Glomerular visceral epithelial cell (primary cell): ENCODE results near the gene LCP1.
A peak's percentile ranks its signal among the peaks of the same experiment; 100 is the strongest.

Source experiments
- DNase-seq: peaks from one replicate; pipeline ENCODE4 v3.0.0-alpha.2; 2016; ENCODE audit errors: extremely low spot score

The LCP1 gene

DNA sequence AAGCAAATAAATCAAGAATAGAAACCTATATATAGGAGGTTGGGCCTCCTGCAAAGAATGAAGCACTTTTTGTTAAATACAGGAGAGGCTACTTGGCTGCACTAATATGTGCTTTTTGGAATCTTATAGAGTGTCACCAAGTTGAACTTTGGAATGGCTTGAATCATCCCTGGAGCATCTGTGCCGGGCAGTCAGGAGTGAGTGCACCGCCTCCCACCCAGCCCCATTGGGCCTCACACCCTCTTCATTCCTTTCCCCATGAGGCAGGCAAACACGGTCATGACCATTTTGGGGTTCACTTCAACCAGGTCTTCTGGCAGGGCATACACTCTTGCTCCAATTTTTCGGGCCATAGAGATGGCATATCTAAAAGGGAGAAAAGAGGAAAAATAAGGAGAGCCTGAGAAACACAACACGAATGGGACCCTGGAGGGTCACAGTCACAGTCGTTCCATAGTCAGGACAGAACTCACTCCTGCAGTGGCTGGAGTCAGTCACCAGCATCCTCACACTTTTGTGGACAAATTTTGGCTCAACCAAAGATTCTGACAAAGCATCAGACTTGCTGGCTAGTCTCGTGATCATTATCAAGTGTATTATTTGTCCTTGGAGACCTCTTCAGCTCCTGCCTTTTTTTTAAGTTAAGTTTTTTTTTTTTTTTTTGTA is 54.5 kb downstream of the LCP1 start:
- no peak for DNase-seq

DNA sequence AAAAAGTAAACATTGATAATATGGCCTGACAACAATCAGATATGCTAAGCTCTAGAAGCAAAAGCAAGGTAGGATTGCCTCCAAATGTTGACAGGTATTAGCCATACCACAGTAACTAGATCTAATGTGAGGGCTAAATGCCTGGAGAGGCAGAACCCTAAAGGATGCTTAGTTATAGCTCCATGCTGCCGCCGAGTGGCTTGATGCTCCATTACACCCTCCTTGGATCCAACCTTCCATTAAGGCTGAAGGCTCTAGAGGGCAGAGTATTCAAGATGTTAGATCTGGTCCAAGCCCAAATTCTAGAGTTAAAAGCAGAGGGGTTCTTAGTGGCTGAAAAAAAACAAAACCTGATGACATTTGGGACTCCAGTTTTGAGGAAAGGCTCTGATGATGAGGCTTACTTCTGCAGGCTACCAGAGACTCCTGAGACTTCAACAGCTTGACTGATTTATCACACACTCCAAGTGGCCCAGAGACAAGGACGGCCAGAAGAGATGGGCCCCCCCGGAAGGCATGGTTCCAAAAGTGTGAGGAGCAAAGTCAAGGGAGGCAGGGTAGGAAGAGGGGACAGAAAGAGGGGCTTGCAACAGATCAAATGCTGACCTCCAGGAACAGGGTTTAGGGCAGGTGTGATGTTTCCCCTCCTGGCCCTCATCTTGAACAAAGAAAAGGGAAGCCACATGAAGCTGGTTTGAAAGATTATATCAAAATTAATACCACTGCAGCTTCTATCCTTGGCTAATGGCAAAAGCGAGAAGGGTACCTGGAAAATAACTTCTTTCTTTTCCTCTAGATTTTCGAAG is 55.2 kb downstream of the LCP1 start:
- peak; percentile 72 for DNase-seq

DNA sequence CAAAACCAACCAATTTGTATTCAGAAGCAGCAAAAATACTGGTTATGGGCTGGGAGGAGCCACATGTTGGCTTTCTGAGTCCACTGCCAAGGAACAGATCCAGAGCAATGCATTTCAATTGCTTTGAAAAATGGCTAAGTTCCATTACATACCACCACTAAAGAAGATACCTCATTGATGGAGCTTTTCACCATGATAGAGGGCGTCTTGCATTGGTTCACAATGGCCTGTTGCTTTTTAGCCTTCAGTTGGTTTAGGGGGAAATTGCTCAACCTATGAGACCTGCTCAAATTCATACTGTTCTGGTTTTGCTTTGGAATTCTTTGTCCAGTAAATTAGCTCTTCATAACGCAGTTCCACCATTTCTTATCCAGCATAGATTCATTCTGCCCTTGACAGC is 55.9 kb downstream of the LCP1 start:
- DNase-seq: no peak

DNA sequence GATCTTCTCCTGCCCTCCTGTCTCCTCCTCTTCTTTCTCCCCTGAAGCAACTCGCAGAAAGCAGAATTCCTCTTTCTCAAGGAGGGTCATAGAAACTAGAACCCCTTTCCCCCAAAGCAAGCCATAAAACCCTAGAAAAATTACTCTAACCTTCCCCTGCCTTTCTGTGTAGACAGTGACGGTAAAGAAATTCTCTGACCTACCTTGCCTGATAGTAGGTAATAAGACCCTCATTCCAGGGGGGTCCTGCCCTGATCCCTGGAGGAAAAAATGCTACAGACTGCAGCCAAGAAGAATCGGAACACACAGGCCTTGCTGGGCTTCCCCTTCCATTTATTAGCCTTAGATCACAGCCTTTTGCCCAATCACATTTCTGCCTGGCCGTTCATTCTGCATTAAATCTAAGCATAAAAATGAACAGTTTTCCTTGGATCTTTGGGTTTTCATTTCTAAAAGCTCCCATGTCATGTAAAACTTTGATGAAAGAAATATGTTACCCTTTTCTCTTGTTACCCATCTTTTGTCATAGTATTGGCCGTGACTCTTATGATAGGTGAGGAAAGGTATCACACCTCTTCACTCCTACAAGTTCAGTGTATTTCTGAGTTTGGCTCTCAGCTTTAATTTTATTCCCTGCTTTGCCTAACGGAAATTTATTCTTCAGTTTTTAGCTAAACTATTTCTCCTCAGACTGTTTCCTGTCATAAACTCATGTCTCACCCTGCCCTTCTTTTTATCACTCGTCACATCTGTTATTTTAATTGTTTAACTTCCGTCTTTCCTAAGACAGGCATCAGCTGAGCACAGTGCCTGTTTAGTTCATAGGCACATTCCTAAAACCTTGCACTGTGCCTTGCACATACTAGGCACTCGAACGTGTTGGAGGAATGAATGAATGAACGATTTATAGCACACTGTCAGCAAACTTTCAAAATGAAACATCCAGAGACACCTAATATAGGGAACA is 56.7 kb downstream of the LCP1 start:
- no peak for DNase-seq

DNA sequence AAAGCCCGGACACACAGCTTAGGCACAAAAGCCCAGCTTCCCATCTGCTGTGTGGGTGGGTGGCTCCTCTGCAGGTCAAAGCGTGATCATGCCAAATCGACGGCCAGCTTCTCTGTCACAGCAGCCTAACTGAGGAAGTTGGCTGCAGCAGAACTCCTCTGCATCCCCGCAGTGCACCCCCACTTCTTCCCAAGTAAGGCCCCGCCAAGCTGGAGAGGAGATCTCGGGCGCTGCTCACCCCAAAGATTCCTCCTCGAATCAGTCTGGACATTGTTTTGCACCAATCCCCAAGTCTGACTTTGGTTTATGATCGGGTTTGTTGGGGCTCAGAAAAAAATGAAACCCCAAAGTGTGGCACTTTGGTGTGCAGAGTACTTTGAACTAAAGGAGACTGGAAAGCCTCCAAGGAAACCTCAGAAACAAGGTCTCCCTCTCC is 57.4 kb downstream of the LCP1 start:
- no peak for DNase-seq

DNA sequence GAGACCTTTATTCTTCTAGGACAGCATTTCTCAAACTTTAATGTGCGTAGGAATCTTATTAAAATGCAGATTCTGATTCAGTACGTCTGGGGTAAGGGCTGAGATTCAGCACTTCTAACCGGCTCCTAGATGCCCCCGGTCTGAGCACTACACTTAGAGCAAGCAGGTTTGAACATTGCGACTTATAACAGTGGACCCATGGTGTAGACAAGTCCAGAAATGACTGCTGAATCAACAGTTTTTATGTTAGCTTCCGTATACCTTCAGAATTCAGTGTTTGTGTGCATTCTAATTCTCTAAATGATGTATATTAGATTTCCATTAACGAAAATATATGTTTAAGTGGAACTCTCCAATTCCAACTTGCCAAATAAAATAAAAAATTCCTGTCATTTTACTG is 59.7 kb downstream of the LCP1 start:
- no peak for DNase-seq

DNA sequence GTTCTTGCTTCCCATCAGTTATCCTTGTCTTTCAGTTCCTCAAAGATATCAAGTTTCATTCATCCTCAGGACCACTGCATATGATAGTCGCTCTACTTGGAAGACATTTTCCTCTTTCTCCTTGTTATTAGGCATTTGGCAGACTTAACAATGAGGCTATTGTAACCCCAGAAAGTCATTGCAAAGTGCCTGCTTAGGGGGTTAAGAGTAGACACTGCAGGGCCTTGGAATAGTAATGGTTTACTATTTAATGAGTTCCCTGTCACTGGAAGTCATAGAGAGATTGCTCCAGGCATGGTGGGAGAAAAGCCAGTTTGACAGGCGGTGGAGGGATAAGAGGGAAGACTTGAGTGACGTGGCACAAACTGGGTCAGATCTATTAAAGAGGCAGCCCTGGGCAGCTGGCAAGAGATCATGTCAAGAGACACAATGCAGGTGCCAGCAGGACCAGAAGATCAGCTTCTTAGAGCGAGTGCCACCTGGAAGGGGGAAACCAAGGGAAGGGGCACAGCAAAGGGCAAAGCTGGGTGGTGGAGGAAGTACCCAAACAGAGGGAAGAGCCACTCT is 60.3 kb downstream of the LCP1 start:
- DNase-seq: no peak

DNA sequence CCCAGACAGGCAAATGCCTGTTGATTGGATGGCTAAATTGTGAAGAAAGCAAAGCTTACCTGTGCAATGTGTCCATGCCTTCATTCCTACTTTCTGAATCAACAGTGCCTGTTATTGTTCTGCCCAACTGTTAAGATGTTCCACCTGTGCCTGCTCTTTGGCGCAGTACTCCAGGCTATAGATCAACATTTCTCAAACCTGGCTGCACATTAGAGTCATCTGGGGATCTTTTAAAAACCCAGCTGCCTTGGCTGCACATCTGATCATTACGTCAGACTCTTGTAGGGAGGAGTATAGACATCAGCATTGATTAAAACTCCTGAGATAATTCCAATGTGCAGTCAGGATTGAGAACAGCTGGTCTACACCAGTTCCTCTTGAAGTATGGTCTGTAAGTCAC is 60.9 kb downstream of the LCP1 start:
- no peak for DNase-seq

DNA sequence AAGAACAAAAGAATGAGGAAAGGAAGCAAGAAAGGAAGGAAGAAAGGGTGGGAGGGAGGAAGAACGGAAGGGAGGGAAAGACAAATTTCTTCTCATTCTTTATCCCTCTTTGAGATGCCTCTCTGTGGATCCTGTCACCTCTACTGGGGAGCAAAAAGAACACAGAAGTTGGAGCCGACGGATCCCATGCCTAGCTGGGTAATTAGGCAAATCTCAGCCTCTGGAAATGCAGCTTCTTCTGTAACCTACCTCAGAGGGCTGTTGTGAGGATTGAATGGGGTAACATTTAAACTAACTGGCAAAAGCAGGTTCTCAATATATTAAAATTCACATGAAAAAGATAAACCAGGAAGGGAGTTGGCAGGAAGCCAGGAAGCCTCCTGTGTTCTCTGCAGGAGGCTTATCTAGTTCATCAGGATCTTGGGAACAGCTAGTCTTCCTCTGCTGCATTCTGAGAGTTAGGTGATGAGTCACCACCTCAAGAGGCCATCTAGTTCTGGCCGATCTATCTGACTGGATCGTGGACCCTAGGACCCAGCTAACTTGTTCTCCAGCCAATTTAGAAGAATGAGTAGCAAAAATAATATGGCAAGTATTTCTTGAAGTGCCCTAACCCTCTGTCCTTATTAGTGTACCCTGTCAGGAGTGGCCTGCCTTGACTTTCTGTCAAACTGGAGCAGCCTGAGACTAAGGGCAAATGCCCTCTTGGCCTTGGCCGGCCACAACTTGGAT is 61.9 kb downstream of the LCP1 start:
- DNase-seq: peak; percentile 86

DNA sequence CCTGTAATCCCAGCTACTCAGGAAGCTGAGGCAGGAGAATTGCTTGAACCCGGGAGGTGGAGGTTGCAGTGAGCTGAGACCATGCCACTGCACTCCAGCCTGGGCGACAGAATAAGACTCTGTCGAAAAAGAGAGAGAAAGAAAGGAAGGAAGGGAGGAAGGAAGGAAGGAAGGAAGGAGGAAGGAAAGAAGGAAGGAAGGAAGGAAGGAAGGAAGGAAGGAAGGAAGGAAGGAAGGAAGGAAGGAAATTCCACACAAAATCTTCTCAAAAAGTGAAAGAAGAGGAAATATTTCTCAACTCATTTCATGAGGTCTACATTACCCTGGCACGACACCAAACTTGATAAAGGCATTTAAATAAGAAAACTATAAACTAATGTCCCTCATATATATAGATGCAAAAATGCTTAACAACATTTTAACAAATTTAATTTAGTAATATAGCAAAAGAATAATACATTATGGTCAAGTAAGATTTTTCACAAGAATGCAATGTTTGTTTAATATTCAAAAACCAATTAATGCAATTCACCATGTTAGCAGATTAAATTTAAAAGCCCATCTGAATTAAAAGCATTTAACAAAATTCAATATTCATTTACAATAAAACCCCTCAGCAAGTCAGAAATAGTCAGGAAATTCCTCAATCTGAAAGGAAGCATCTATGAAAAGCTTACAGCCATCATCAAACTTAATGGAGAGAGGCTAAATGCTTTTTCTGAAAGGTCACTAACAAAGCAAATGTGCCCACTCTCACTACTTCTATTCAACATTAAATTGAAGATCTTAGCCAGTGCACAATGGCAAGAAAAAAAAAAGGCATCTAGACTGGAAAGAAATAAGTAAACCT is 65.1 kb downstream of the LCP1 start:
- DNase-seq: no peak

DNA sequence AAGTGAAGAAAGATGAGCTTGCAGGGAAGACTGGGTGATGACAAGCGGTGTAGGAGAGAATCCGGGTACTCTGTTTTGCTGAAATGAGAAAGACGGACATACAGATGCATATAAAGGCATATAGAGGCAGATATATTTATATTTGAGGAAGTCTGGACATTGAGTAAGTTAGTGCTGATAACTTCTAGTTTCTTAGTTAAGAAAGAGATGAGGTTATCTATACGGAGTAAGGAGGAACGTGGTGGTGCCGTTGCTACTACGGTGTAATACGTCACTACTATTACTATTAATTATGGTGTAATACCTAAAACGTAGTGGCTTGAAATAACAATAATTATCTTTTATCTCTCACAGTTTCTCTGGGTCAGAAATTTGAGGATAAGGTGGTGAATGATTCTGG is 67.4 kb downstream of the LCP1 start:
- no peak for DNase-seq

DNA sequence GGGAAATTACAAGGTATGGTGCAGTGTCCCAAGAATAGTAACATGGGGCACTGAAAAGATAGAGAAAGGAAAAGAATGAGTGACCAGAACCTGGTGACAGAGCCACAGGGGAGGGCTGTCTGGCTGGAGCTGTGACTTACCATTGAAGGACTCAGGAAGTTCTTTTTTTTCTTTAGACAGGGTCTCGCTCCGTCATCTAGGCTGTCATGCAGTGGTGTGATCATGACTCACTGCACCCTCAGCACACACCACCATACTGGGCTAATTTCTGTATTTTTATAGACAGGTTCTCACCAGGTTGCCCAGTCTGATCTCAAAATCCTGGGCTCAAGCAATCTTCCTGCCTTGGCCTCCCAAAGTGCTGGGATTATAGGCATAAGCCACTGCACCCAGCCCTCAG is 68.4 kb downstream of the LCP1 start:
- peak; percentile 58 for DNase-seq

DNA sequence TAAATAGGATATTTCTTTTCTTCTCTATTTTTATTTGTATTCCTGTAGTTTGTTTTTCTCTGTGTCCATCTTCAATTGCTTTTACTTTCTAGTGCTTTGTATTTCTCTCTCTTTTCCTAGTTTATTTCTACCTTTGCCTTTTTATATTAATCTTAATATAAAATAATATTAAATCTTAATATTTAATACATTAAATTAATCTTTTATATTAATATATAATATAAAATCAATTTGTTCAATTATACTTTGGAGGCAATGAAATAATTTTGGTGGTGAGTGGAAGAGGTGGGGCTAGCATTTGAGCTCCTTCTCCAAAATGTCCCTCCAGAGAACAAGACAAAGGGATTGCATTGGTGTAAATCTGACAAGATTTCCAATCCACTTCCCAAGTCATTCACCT is 70.8 kb downstream of the LCP1 start:
- no peak for DNase-seq

DNA sequence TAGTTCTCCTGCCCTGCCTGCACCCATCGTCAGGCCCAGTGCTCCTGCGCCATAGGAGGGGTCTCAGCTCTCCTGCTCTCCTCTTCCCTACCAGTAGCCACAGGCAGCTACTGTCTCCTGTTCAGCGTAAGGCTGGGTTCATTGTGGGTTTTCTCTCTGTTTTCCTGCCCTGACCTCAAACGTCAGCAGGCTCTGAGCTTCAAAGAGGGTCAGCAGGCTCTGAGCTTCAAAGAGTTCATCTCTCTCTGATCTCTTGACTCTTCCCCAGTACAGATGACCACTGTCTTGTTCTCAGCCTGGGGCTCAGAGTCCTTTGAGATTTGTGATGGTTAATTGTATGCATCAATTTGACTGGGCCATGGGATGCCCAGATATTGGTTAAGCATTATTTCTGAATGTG is 72.5 kb downstream of the LCP1 start:
- DNase-seq: no peak

DNA sequence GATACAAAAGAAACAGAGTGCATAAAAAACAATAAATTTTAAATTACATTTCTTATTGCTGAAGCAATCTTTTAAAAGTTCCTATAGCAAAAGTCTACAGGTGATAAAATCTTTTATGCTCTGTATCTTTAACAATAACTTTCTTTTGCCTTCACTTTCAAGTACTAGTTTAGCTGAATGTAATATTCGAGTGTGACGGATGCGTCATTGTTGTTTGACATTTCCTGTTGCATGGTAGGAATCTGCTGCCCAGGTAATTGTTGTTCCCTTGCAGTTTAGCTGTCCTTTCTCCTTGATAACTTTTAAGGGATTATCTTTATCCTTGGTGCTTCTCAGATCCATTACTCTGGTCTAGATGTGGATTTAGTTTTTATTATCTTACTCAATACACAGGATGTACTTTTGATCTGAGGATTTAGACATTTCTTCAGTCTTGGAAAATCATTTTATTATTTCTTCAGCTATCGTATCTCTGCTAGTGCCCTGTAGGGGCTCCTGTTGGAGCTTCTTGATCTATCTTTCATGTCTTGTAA is 75.1 kb downstream of the LCP1 start:
- DNase-seq: no peak

DNA sequence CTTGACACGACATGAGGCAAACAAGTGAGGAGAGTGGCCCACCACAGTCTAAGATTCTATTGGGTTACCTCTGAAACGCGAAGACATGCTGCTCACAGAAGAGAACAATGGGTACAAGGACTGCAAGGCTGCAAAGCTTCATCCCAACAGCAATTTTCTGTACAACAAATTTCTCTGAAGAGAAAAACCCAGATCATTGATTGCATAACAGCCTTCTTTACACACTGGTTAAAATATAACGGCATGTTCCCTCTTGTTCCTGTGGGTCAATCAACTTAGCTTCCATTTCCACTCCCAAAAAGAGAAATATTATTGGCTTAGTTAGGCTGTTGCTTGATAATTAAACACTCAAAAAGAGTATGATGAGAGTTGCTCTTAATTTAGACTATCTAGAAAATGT is 77.1 kb downstream of the LCP1 start, which contains the start of gene CPB2:
Gene CPB2, minus strand, starts transcription at position 166 of the 400 bp plus-strand sequence. Its CDS starts 24 bp downstream, at position 142.
- DNase-seq: no peak

DNA sequence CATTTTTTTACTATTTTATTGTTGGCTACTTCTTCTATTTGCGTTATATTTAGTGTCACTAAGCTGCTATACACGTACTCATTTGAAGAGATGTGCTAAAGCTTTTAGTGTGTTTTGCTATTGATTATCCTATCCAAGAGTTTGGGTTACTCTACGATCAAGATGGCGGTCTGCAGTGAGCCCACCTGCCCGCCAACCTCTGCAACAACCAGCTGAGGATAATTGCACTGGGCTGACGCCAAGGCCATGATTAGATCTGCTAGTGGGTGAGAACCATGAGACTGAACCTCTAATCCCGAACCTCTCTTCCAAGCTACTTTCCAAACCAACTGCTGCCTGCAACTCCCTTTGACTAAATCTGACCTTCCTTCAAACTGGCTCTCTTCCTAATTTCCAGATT is 78.9 kb downstream of the LCP1 start:
- no peak for DNase-seq

DNA sequence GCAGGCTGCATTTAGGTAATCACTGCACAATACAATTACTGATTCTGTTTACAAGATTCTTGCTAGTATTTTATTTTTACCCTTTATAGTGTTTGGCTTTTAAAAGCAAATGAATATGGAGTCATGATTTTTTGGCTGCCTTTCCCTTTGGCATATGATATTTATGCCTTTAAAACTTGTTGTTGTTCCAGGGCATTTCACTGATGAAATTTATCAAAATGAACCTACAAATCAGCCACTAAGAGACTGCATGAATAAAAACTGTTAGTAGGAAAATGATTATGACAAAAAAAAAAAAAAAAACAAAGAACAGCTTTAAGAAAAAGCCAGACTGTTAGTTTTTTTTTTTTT is 79.7 kb downstream of the LCP1 start:
- no peak for DNase-seq

DNA sequence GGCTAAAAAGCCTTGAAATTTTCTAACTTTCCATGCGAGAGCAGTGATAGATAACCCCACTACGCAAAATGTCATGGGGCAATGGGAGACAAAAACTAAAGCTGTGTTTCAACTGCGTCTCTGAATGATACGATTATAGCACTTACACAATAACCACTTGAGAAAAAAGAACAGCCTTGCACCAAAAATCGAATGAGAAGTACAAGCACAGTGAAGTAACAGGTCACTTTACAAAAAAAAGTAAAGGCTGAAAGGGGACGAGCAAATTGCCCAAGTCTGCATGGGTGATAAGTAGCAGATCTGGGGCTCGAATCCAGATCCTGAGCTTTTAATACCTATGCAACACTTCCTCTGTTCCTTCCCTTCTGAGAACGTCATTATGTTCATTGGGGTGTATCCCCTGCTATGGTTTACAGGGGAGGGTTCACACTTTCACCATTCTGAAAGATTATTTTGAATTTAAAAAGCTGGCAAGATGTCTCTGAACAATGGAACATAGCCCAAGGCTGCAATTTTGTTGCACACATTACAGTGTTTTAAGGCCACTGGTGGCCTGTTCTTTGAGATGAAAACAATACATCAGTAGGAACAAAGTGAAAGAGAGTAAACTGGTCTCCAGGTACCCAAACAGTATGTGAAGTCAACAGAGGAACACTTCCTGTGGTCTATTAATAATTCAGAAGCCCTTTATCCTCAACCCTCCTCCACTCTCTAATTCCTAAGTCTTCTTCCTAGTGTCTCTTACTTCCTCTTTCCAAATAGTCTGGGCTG is 80.3 kb downstream of the LCP1 start:
- no peak for DNase-seq
